Breast epithelium (tissue), 3 donors: ENCODE data around the gene PHAX.

ENCODE experiments used
- CTCF ChIP-seq, 3 donors: fragments of 450-650 bp; IDR thresholded peaks; one replicate each; pipeline ENCODE4 v1.5.1; 2016 to 2017; ENCODE audit warnings: antibody characterized with exemption in 3 of 3, mild to moderate bottlenecking in 3 of 3, moderate library complexity in 3 of 3
- POLR2A ChIP-seq: fragments of 450-650 bp; IDR thresholded peaks from one replicate; pipeline ENCODE4 v1.6.1; 2016; ENCODE audit warnings: antibody characterized with exemption, mild to moderate bottlenecking, moderate library complexity

GRCh38 chr5:126674145-126674544 is 73.4 kb downstream of the PHAX start:
- TF ChIP-seq CTCF (IDR thresholded peaks at IDR 0.05): no peak
- no peak for TF ChIP-seq POLR2A
